ENCODE results near the gene CAMK1D. TPM values are rescaled to one million over a fixed set of nuclear protein-coding genes. Genes with fewer than 3 reads are reported as not detected.

Gene CAMK1D
- total and polyA plus RNA-seq, 10 of the 15 experiments (the other 5 are each of a cell fraction or from before 2014, with no cell fraction given), result 2.1 to 35.5 (median 14.7) TPM

- TF ChIP-seq NFXL1 (IDR thresholded peaks at IDR 0.05; ENCODE audit: borderline replicate concordance), result no peak
- no peak for TF ChIP-seq PBX3 (IDR thresholded peaks at IDR 0.05; ENCODE audit: insufficient replicate concordance, low read depth, low read length)
- TF ChIP-seq BMI1 (IDR thresholded peaks at IDR 0.05; ENCODE audit: borderline replicate concordance), result no peak
Measured at GRCh38 chr10:12628153-12628552, 278.8 kb downstream of the CAMK1D start (continued).

- no peak for DNase-seq (ENCODE audit: low read depth, low spot score)
- no peak for TF ChIP-seq ZBTB4 (CRISPR knock-in tag; IDR thresholded peaks at IDR 0.05)
- no peak for TF ChIP-seq PAX5 (IDR thresholded peaks at IDR 0.05; ENCODE audit: borderline replicate concordance, low read depth, low read length)
- TF ChIP-seq, protein P1, sequence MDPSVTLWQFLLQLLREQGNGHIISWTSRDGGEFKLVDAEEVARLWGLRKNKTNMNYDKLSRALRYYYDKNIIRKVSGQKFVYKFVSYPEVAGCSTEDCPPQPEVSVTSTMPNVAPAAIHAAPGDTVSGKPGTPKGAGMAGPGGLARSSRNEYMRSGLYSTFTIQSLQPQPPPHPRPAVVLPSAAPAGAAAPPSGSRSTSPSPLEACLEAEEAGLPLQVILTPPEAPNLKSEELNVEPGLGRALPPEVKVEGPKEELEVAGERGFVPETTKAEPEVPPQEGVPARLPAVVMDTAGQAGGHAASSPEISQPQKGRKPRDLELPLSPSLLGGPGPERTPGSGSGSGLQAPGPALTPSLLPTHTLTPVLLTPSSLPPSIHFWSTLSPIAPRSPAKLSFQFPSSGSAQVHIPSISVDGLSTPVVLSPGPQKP (IDR thresholded peaks at IDR 0.05; ENCODE audit: low read depth, low read length), result no peak
- TF ChIP-seq TCF12 (IDR thresholded peaks at IDR 0.05; ENCODE audit: low read depth, low read length), result no peak
- no peak for TF ChIP-seq PBX3 (IDR thresholded peaks at IDR 0.05; ENCODE audit: insufficient replicate concordance, low read depth, low read length)
- no peak for TF ChIP-seq POU2F2 (IDR thresholded peaks at IDR 0.05; ENCODE audit: borderline replicate concordance, low read depth, low read length)
- TF ChIP-seq ZNF622 (IDR thresholded peaks at IDR 0.05), result no peak
- TF ChIP-seq KDM1A (IDR thresholded peaks at IDR 0.05; ENCODE audit: borderline replicate concordance), result no peak
- no peak for TF ChIP-seq HCFC1 (IDR thresholded peaks at IDR 0.05; ENCODE audit: low read length)
- no peak for TF ChIP-seq IRF3 (IDR thresholded peaks at IDR 0.05)
Measured at GRCh38 chr10:12628964-12629766, 279.8 kb downstream of the CAMK1D start.

More at GRCh38 chr10:12628964-12629766, 279.8 kb downstream of the CAMK1D start:
- ChIA-PET RAD21 (ENCODE audit: unreplicated experiment) (interaction anchor here (0.8 to 1.3 kb wide), 2 partner anchors 12 to 27 kb away, joined by 3 read pairs; no protein-coding TSS in a partner anchor), CTCF (interaction anchor here (0.8 to 1.5 kb wide), 3 partner anchors 12 to 365 kb away, joined by 4 read pairs; no protein-coding TSS in a partner anchor), POLR2A (interaction anchor here (0.6 kb wide), 1 partner anchor 274 kb away, joined by 3 read pairs; no protein-coding TSS in a partner anchor), SMC1A (ENCODE audit: uncharacterized antibody, unreplicated experiment) (interaction anchor here (1.1 to 1.9 kb wide), 7 partner anchors 12 to 365 kb away, joined by 3 to 5 read pairs (median 4); no protein-coding TSS in a partner anchor)
- H2AFZ ChIP-seq (ENCODE audit: control insufficient read depth, low read depth, low read length), result no peak overlapping the region
- ATAC-seq (peak; percentile 25; the same call in 1 of the 3 replicates), FAIRE-seq (no peak)
- 64% methylated on average over 10 of the region's 10 CpGs for WGBS (ENCODE audit: insufficient coverage, insufficient replicate concordance, low lambda C conversion rate, missing lambda C conversion rate)
- no peaks in the 10 kb centered on the region; a peak in 1 of 4 replicates for H3K36me3 ChIP-seq (ENCODE audit: control insufficient read depth in 2 of 2, insufficient read depth in 2 of 2, low read length in 1 of 2)
- in situ Hi-C loops (cut with MboI) (no loop called here), intact Hi-C loops (cut with micrococcal nuclease; ENCODE audit: unreplicated experiment) (no loop called here)
- H3K4me1 ChIP-seq (ENCODE audit: control insufficient read depth, insufficient read depth, low read length), result peaks cover 4% of the 10 kb centered on the region; the same call in 1 of the 2 replicates
- H4K20me1 ChIP-seq (ENCODE audit: control insufficient read depth, insufficient read depth), result no peaks in the 10 kb centered on the region
- H3K9me3 ChIP-seq (replicated peaks; ENCODE audit: control insufficient read depth, insufficient read depth, low read length), result no peaks in the 10 kb centered on the region; the same call in 2 of the 3 replicates
- no peaks in the 10 kb centered on the region for H3K27me3 ChIP-seq (replicated peaks in 1 of 2; ENCODE audit: control insufficient read depth in 2 of 2, insufficient read depth in 2 of 2, low read length in 1 of 2)
- no peak overlapping the region for H3K9ac ChIP-seq (ENCODE audit: control insufficient read depth, insufficient read depth, low read length)
- no peak overlapping the region for H3K4me3 ChIP-seq
- H3K27ac ChIP-seq (ENCODE audit: control insufficient read depth, insufficient read depth), result no peak overlapping the region
- no peak overlapping the region for H3K4me2 ChIP-seq (ENCODE audit: control insufficient read depth, insufficient read depth)
- no TSS peak for BruUV-seq (replicated peaks)
- no peaks in the 10 kb centered on the region for H3K79me2 ChIP-seq (ENCODE audit: control insufficient read depth, insufficient read depth, low read length)

Measured in GM12878 (cell line).